GM19397 (cell line): ENCODE measurements around the gene ATP5PO.

Experiments used
- ATAC-seq: cut with Tn5 transposase; IDR thresholded peaks from one replicate; pipeline ENCODE4 v1.9.1; 2021; ENCODE audit warnings: mild to moderate bottlenecking, moderate library complexity; ENCODE audit not compliant: unreplicated experiment

Gene ATP5PO

GRCh38 chr21:33901412-33902288 is 14.0 kb downstream of the ATP5PO start:
- no peak for ATAC-seq

- no peak for ATAC-seq
These were observed 16.4 kb downstream of the ATP5PO start for GRCh38 chr21:33899199-33899598.

GRCh38 chr21:33898586-33898985 is 17.0 kb downstream of the ATP5PO start:
- ATAC-seq: no peak

GRCh38 chr21:33897739-33898138 is 17.9 kb downstream of the ATP5PO start:
- ATAC-seq: no peak

GRCh38 chr21:33897098-33897497 is 18.5 kb downstream of the ATP5PO start:
- no peak for ATAC-seq

- ATAC-seq: no peak
These were observed 18.9 kb downstream of the ATP5PO start for GRCh38 chr21:33896691-33897090.

- ATAC-seq: no peak
These were observed 20.2 kb downstream of the ATP5PO start for GRCh38 chr21:33895356-33895755.

- peak; percentile 47 for ATAC-seq
These were observed 20.8 kb downstream of the ATP5PO start for GRCh38 chr21:33894736-33895288.

GRCh38 chr21:33893917-33894316 is 21.7 kb downstream of the ATP5PO start:
- no peak for ATAC-seq

- no peak for ATAC-seq
These were observed 22.8 kb downstream of the ATP5PO start for GRCh38 chr21:33892853-33893252.

GRCh38 chr21:33890187-33890586 is 25.4 kb downstream of the ATP5PO start:
- no peak for ATAC-seq

- ATAC-seq: no peak
These were observed 29.3 kb downstream of the ATP5PO start for GRCh38 chr21:33886321-33886720.

- no peak for ATAC-seq
These were observed 30.5 kb downstream of the ATP5PO start for GRCh38 chr21:33885172-33885514.

GRCh38 chr21:33884376-33885171 is 31.0 kb downstream of the ATP5PO start:
- no peak for ATAC-seq

GRCh38 chr21:33883118-33883517 is 32.5 kb downstream of the ATP5PO start:
- ATAC-seq: no peak

- ATAC-seq: no peak
These were observed 33.7 kb downstream of the ATP5PO start for GRCh38 chr21:33881689-33882440.

- ATAC-seq: no peak
These were observed 35.0 kb downstream of the ATP5PO start for GRCh38 chr21:33880626-33881025.

- no peak for ATAC-seq
These were observed 36.8 kb downstream of the ATP5PO start for GRCh38 chr21:33878824-33879223.

- ATAC-seq: no peak
These were observed 40.4 kb downstream of the ATP5PO start for GRCh38 chr21:33875026-33875695.

- ATAC-seq: no peak
These were observed 41.4 kb downstream of the ATP5PO start for GRCh38 chr21:33874161-33874560.
